Thymus (tissue), 11 donors: ENCODE data around the gene ST8SIA6. TPM values are rescaled to one million over a fixed set of nuclear protein-coding genes. Genes with fewer than 3 reads are reported as not detected.
"Not testable (repeated sequence)": the region's sequence is repeated elsewhere in the genome, so short reads cannot be mapped to it uniquely, and the experiment has no call there.

Experiments
- DNase-seq, 9 donors: peaks; one replicate each; pipeline ENCODE4 v3.0.0-alpha.2; 2013; ENCODE audit warnings: low spot score in 9 of 9, low read depth in 6 of 9, missing footprints in 1 of 9
- H3K27ac ChIP-seq, 2 donors: one replicate each; pipeline ENCODE4 v1.5.1; 2013; ENCODE audit warnings: control low read depth in 1 of 2, low read depth in 1 of 2, low read length in 1 of 2, mild to moderate bottlenecking in 1 of 2, moderate library complexity in 1 of 2
- H3K27me3 ChIP-seq, 2 donors: one replicate each; pipeline ENCODE4 v1.5.1; 2013; ENCODE audit warnings: low read length in 1 of 2; ENCODE audit not compliant: control insufficient read depth in 2 of 2, insufficient read depth in 1 of 2
- H3K36me3 ChIP-seq, 2 donors: one replicate each; pipeline ENCODE4 v1.5.1; 2013; ENCODE audit warnings: low read length in 1 of 2, mild to moderate bottlenecking in 1 of 2, moderate library complexity in 1 of 2; ENCODE audit not compliant: control insufficient read depth in 2 of 2, insufficient read depth in 2 of 2
- H3K4me1 ChIP-seq, 2 donors: one replicate each; pipeline ENCODE4 v1.5.1; 2013; ENCODE audit warnings: low read length in 2 of 2; ENCODE audit not compliant: control insufficient read depth in 2 of 2, insufficient read depth in 2 of 2
- H3K4me3 ChIP-seq, 2 donors: one replicate each; pipeline ENCODE4 v1.5.1; 2013; ENCODE audit warnings: low read length in 2 of 2, control low read depth in 1 of 2, mild to moderate bottlenecking in 1 of 2
- H3K9me3 ChIP-seq, 2 donors: one replicate each; pipeline ENCODE4 v1.5.1; 2013; ENCODE audit warnings: low read length in 1 of 2, mild to moderate bottlenecking in 1 of 2; ENCODE audit not compliant: control insufficient read depth in 2 of 2, insufficient read depth in 1 of 2
- WGBS: extraction: QIAGEN DNeasy Blood & Tissue Kit; methylation state at CpG from one replicate; pipeline ENCODE4 v1.1.7; 2013; 5-methylcytosine and 5-hydroxymethylcytosine counted together
- polyA plus RNA-seq: library from polyadenylated mRNA; stranded (reverse); fragments of 200-250 nt; gene quantifications from one replicate; pipeline ENCODE4 v1.2.3, GENCODE V29; 2013
- total RNA-seq: library from RNA; stranded (reverse); fragments of 120-200 nt; gene quantifications from one replicate; pipeline ENCODE4 v1.2.4, GENCODE V29; 2013
- donor health status: healthy.

Gene ST8SIA6
- total and polyA plus RNA-seq, 2 donors = 0.18 to 0.42 TPM

DNA sequence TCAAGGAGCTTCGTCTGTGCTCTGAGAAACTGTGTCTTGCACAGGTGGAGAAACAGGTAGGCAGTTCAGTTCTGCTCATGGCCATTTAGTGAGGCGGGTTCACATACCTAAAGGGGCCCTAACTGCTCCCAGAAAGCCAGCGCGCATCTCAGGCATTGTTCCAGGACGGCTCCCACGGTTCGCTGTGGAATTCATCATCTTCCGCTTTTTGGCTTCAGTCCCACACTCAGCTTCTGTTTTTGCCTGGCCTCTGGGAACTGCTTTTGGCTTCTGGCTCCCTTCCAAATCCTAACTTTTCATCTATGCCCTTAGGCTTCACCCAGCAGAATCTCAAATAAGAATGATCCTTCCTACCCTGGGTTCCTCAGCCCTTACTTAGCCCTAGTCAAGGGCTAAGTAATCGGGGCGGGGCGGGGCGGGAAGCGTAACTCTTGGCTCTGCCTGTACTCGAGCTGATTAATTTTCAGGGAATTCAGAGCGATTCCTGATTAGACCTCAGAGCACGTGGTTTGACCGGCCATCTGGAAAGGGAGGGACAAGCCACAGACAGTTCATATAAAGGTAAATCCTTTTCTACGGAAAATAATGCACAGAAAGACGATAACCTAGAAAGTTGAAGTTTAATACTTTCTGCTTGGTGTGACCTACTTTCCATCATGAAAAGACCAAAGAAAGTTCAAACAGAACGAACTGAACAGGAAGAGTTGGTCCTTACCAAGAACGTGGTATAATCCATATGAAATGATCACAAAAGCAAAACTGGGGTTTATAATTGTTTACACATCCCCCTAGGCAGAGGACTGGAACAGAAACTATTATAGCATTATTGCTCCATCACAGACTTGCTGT lies 105.7 kb downstream of the ST8SIA6 start:
- Histone ChIP-seq H3K4me3 (no peak overlapping the region), H3K36me3 (no peaks in the 10 kb centered on the region), H3K9me3 (no peaks in the 10 kb centered on the region), H3K27me3 (no peaks in the 10 kb centered on the region), H3K4me1 (no peaks in the 10 kb centered on the region), H3K27ac (no peak overlapping the region)
- 89% methylated on average over 21 of the region's 21 CpGs for WGBS
- no peak for DNase-seq

DNA sequence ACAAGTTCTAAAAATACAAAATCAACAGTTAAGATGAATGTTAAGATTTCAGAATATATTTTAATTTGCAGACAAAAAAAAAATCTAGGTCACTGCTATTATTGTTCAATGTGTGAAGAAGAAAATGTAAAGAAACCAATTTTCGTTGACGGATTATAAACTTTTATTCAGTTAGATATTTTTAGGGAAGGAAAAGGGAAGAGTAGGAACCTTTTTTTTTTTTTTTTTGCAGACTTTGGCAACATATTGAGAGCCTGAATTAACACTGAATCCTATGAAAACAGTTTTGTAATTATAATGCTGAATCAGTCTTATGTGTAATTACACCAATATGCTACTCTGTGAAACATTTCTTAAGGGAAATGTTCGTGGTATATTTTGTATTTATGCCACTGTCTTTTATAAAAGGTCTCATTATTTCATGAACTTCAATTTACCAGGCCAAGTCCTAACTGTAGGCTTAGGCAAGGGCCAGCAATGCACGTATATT lies 106.3 kb downstream of the ST8SIA6 start:
- no peak for DNase-seq
- Histone ChIP-seq H3K9me3 (no peaks in the 10 kb centered on the region), H3K27me3 (no peaks in the 10 kb centered on the region), H3K27ac (no peak overlapping the region), H3K4me3 (no peak overlapping the region), H3K36me3 (no peaks in the 10 kb centered on the region), H3K4me1 (no peaks in the 10 kb centered on the region)
- WGBS = 90% methylated on average over 4 of the region's 4 CpGs

- WGBS = 87% methylated on average over 4 of the region's 4 CpGs
- no peaks in the 10 kb centered on the region for H3K36me3 ChIP-seq
- H3K4me1 ChIP-seq = no peaks in the 10 kb centered on the region
Observed at GRCh38 chr10:17344206-17344605, 110.2 kb downstream of the ST8SIA6 start.

DNA sequence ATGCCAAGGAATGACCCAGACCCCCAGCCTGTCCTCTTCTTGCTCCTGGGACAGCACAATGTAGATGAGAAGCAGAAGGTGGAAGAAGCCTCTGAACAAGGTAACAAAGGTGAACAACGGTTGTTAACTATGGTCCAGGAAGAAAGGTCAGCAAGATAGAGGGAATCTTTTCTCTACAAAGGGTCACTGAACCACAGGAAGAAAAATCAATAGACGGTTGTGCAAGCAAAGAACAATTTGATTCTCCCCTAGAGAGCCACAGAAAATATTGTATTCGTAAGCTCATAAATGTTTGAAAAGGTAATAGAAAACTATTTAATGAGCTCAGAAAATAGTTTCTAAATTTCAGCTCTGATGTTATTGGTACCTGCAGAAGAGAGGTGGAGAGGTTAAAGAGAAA lies 111.3 kb downstream of the ST8SIA6 start:
- WGBS = 97% methylated on average over 3 of the region's 3 CpGs
- H3K27me3 ChIP-seq = no peaks in the 10 kb centered on the region

More at GRCh38 chr10:17344206-17344605, 110.2 kb downstream of the ST8SIA6 start:
- H3K9me3 ChIP-seq = peaks cover 0 to 4% of the 10 kb centered on the region in 2 donors
- H3K27me3 ChIP-seq = no peaks in the 10 kb centered on the region
- H3K4me3 ChIP-seq = no peak overlapping the region
- no peak overlapping the region for H3K27ac ChIP-seq
- DNase-seq = no peak

DNA sequence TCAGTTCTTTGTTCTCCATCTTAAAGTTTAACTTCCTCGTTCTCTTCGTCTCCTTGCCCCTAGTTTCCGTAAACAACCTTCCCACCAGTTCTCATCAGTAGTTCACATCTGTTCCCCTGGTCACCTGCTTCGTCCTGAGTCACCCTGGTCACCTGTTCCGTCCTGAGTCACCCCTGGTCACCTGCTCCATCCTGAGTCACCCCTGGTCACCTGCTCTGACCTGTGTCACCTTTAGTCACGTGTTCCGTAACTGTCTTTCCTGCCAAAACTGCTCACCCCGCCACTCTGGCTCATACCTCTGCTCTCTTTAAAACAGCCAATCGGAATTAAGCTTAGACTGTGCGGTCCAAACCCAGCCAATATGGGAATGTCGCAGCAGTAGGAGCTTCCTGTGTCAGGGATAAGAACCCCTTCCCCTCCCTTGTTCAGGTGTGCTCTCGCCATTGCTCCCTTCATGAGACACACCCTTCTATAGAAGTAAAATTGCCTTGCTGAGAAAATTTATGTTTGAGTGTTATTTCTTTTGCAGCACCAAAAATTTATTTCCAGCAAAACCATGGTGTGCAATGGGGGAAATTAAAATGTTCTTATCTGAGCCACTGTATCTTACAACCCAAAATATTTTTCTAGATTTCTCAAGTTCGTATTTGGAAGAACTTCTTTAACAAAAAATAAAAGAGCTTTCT lies 114.1 kb downstream of the ST8SIA6 start:
- no peaks in the 10 kb centered on the region for H3K4me1 ChIP-seq
- H3K9me3 ChIP-seq = peaks cover 0 to 4% of the 10 kb centered on the region in 2 donors
- H3K27me3 ChIP-seq = no peaks in the 10 kb centered on the region
- H3K27ac ChIP-seq = no peak overlapping the region
- H3K36me3 ChIP-seq = no peaks in the 10 kb centered on the region
- DNase-seq = no peak
- 86% methylated on average over 13 of the region's 13 CpGs for WGBS
- no peak overlapping the region for H3K4me3 ChIP-seq

More for the DNA sequence above, 111.3 kb downstream of the ST8SIA6 start:
- H3K9me3 ChIP-seq = peaks cover 0 to 4% of the 10 kb centered on the region in 2 donors
- H3K4me1 ChIP-seq = no peaks in the 10 kb centered on the region
- no peaks in the 10 kb centered on the region for H3K36me3 ChIP-seq
- no peak overlapping the region for H3K4me3 ChIP-seq
- no peak overlapping the region for H3K27ac ChIP-seq
- DNase-seq = no peak

DNA sequence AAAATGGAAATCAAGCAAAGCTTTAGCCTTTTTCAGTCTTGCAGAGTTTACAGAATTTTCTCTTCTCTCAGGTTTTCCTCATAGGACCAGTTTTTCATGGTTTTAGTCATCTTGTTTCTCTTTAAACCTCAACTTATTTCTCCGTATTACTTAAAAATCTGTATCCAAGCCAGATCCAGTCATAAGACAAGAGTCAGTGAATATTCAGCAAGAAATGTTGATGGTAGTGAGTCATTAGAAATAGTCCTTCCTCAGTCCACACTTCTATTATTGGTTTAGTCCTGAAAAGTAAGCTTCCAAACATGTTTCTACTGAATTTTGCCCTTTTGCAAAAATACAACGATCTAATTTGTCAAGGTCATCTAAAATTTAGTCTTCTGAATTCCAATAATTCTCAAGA lies 119.3 kb downstream of the ST8SIA6 start:
- Histone ChIP-seq H3K36me3 (no peaks in the 10 kb centered on the region), H3K9me3 (peaks cover 0 to under 1% of the 10 kb centered on the region in 2 donors), H3K4me3 (no peak overlapping the region), H3K4me1 (no peaks in the 10 kb centered on the region), H3K27ac (no peak overlapping the region), H3K27me3 (no peaks in the 10 kb centered on the region)
- WGBS = 96% methylated on average over 2 of the region's 2 CpGs
- DNase-seq = no peak

GRCh38 chr10:17330501-17330900 lies 123.9 kb downstream of the ST8SIA6 start:
- no peaks in the 10 kb centered on the region for H3K27me3 ChIP-seq
- no peaks in the 10 kb centered on the region for H3K4me1 ChIP-seq
- no peak for DNase-seq
- no peak overlapping the region for H3K4me3 ChIP-seq
- no peaks in the 10 kb centered on the region for H3K9me3 ChIP-seq
- WGBS = 91% methylated on average over 2 of the region's 2 CpGs
- no peaks in the 10 kb centered on the region for H3K36me3 ChIP-seq
- no peak overlapping the region for H3K27ac ChIP-seq

DNA sequence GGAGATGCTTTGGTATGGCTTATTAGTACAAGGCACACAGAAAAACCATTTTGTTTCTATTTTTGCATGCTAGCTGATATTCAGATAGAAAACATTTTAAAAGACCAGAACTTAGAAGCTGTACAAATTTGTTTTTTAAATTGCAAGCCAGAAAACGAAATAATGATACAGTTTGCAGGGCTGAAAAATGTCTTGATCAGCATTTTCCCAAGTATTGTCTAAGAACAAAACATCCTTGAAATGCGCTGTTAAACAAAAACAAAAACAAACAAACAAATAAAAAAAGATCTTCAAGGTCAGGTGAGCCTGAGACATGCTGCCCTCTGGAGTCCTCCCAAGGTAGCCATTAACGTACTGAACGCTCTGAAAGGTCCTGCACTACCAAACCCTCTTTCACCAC lies 128.0 kb downstream of the ST8SIA6 start:
- H3K4me3 ChIP-seq = no peak overlapping the region
- H3K27me3 ChIP-seq = no peaks in the 10 kb centered on the region
- no peak overlapping the region for H3K27ac ChIP-seq
- no peaks in the 10 kb centered on the region for H3K9me3 ChIP-seq
- 95% methylated on average over 4 of the region's 4 CpGs for WGBS
- no peaks in the 10 kb centered on the region for H3K36me3 ChIP-seq
- H3K4me1 ChIP-seq = no peaks in the 10 kb centered on the region
- no peak for DNase-seq

- not testable (repeated sequence) for H3K27ac ChIP-seq, H3K27me3 ChIP-seq, DNase-seq, H3K9me3 ChIP-seq, H3K4me1 ChIP-seq, H3K4me3 ChIP-seq, H3K36me3 ChIP-seq
- WGBS = 98% methylated on average over 3 of the region's 3 CpGs
Observed at GRCh38 chr10:17321957-17322356, 132.4 kb downstream of the ST8SIA6 start.
